Smooth muscle cell (in vitro differentiated cells): ENCODE results near the gene RUSC2. TPM values are rescaled to one million over a fixed set of nuclear protein-coding genes. Genes with fewer than 3 reads are reported as not detected.
A peak's percentile ranks its signal among the peaks of the same experiment; 100 is the strongest.

Source experiments
- DNase-seq: peaks from one replicate; lab custom pipeline; 2025; ENCODE audit not compliant: unreplicated experiment; lab: John Stamatoyannopoulos, UW
- H2AFZ ChIP-seq: fragments of 200-600 bp; sonication (generic); 2 replicates; pipeline ENCODE4 v1.6.0; 2016; ENCODE audit warnings: antibody characterized with exemption, low read depth, mild to moderate bottlenecking
- H3F3A ChIP-seq: fragments of 200-600 bp; sonication (generic); 2 replicates; pipeline ENCODE4 v1.6.0; 2017; ENCODE audit warnings: antibody characterized with exemption, low read depth
- H3K27ac ChIP-seq: fragments of 200-600 bp; sonication (generic); 2 replicates; pipeline ENCODE4 v1.5.1; 2016; ENCODE audit warnings: low read depth, mild to moderate bottlenecking
- H3K27me3 ChIP-seq: fragments of 200-600 bp; sonication (generic); 2 replicates; pipeline ENCODE4 v1.6.1; 2016; ENCODE audit warnings: low read depth, mild to moderate bottlenecking
- H3K36me3 ChIP-seq: fragments of 200-600 bp; sonication (generic); 2 replicates; pipeline ENCODE4 v1.5.1; 2016; ENCODE audit warnings: low read depth
- H3K4me1 ChIP-seq: fragments of 200-600 bp; sonication (generic); 2 replicates; pipeline ENCODE4 v1.5.1; 2016; ENCODE audit warnings: low read depth
- H3K4me2 ChIP-seq: fragments of 200-600 bp; sonication (generic); 2 replicates; pipeline ENCODE4 v1.6.0; 2016; ENCODE audit warnings: mild to moderate bottlenecking
- H3K4me3 ChIP-seq: fragments of 200-600 bp; sonication (generic); 2 replicates; pipeline ENCODE4 v1.5.1; 2016; ENCODE audit warnings: mild to moderate bottlenecking
- H3K79me2 ChIP-seq: fragments of 200-600 bp; sonication (generic); 2 replicates; pipeline ENCODE4 v1.6.0; 2016; ENCODE audit warnings: low read depth, mild to moderate bottlenecking
- H3K9ac ChIP-seq: fragments of 200-600 bp; sonication (generic); 2 replicates; pipeline ENCODE4 v1.6.0; 2016; ENCODE audit warnings: low read depth
- H3K9me3 ChIP-seq: fragments of 200-600 bp; sonication (generic); replicated peaks from 2 replicates; pipeline ENCODE4 v1.5.1; 2016; ENCODE audit warnings: low read depth
- H4K20me1 ChIP-seq: fragments of 200-600 bp; sonication (generic); 2 replicates; pipeline ENCODE4 v1.6.0; 2016; ENCODE audit warnings: low read depth
- CTCF ChIP-seq: fragments of 200-600 bp; sonication (generic); IDR thresholded peaks from 2 replicates; pipeline ENCODE4 v1.5.1; 2017; ENCODE audit warnings: borderline replicate concordance, mild to moderate bottlenecking, antibody characterized with exemption; ENCODE audit not compliant: insufficient read depth, poor library complexity, severe bottlenecking
- WGBS: methylation state at CpG from one replicate; pipeline ENCODE4 v1.1.7; 2016; ENCODE audit warnings: low lambda C conversion rate; 5-methylcytosine and 5-hydroxymethylcytosine counted together
- polyA plus RNA-seq: library from polyadenylated mRNA; unstranded; fragments of >200 nt; fragmentation: Nextera tagmentation; extraction: Ambion mirVana; gene quantifications from 2 replicates; pipeline ENCODE4 v1.2.1, GENCODE V29; 2016
- total RNA-seq: library from RNA; depleted of rRNA; stranded (reverse); fragments of >200 nt; gene quantifications from 2 replicates; pipeline ENCODE4 v1.2.3, GENCODE V29; 2014

Gene RUSC2
- total and polyA plus RNA-seq, 2 experiments from 2014 or later, result 16.5 to 29.5 TPM

- no peak overlapping the region for H3K4me3 ChIP-seq
- 52% methylated on average over 1 of the region's 1 CpG for WGBS
- no peak overlapping the region for H3K9ac ChIP-seq
- H3K4me1 ChIP-seq, result peaks cover 10% of the 10 kb centered on the region
- no peaks in the 10 kb centered on the region for H3K27me3 ChIP-seq
- no peak overlapping the region for H2AFZ ChIP-seq
- H3F3A ChIP-seq, result peaks cover 29% of the 10 kb centered on the region
- no peaks in the 10 kb centered on the region for H3K36me3 ChIP-seq
- TF ChIP-seq CTCF, result no peak
- peaks cover 71% of the 10 kb centered on the region for H3K79me2 ChIP-seq
- H3K4me2 ChIP-seq, result peak overlapping the region; percentile 54
- no peaks in the 10 kb centered on the region for H3K9me3 ChIP-seq
- peak overlapping the region; percentile 81 for H3K27ac ChIP-seq
- peaks cover 4% of the 10 kb centered on the region for H4K20me1 ChIP-seq
- DNase-seq, result no peak
Measured at GRCh38 chr9:35511453-35511852, 21.5 kb downstream of the RUSC2 start.

- Histone ChIP-seq H3K36me3 (no peaks in the 10 kb centered on the region), H3K27ac (peak overlapping the region; percentile 99), H4K20me1 (no peaks in the 10 kb centered on the region), H3K4me2 (peak overlapping the region; percentile 68), H3K4me3 (no peak overlapping the region), H2AFZ (no peak overlapping the region), H3K27me3 (no peaks in the 10 kb centered on the region), H3F3A (peaks cover 40% of the 10 kb centered on the region), H3K79me2 (peaks cover 43% of the 10 kb centered on the region), H3K9me3 (no peaks in the 10 kb centered on the region), H3K9ac (peak overlapping the region; percentile 59), H3K4me1 (peaks cover 47% of the 10 kb centered on the region)
- DNase-seq, result no peak
- no peak for TF ChIP-seq CTCF
- 75% methylated on average over 7 of the region's 7 CpGs for WGBS
Measured at GRCh38 chr9:35515766-35516165, 25.9 kb downstream of the RUSC2 start.

GRCh38 chr9:35516479-35516878 is 26.6 kb downstream of the RUSC2 start:
- Histone ChIP-seq H3K27me3 (no peaks in the 10 kb centered on the region), H3F3A (peaks cover 40% of the 10 kb centered on the region), H3K4me3 (no peak overlapping the region), H3K4me2 (peak overlapping the region; percentile 68), H3K79me2 (peaks cover 43% of the 10 kb centered on the region), H3K4me1 (peaks cover 53% of the 10 kb centered on the region), H3K36me3 (no peaks in the 10 kb centered on the region), H3K27ac (peak overlapping the region; percentile 99), H3K9me3 (no peaks in the 10 kb centered on the region), H4K20me1 (no peaks in the 10 kb centered on the region), H2AFZ (no peak overlapping the region), H3K9ac (peak overlapping the region; percentile 67)
- 0% methylated on average over 1 of the region's 1 CpG for WGBS
- no peak for DNase-seq
- TF ChIP-seq CTCF, result no peak

- DNase-seq, result no peak
- no peaks in the 10 kb centered on the region for H3K27me3 ChIP-seq
- peaks cover 40% of the 10 kb centered on the region for H3F3A ChIP-seq
- TF ChIP-seq CTCF, result no peak
- no peaks in the 10 kb centered on the region for H3K36me3 ChIP-seq
- H3K79me2 ChIP-seq, result peaks cover 40% of the 10 kb centered on the region
- no peak overlapping the region for H3K4me3 ChIP-seq
- H4K20me1 ChIP-seq, result no peaks in the 10 kb centered on the region
- H3K27ac ChIP-seq, result peak overlapping the region; percentile 99
- H3K4me1 ChIP-seq, result peaks cover 55% of the 10 kb centered on the region
- no peak overlapping the region for H2AFZ ChIP-seq
- H3K9ac ChIP-seq, result peak overlapping the region; percentile 67
- WGBS, result 59% methylated on average over 3 of the region's 3 CpGs
- H3K4me2 ChIP-seq, result peak overlapping the region; percentile 30
- H3K9me3 ChIP-seq, result no peaks in the 10 kb centered on the region
Measured at GRCh38 chr9:35517131-35517530, 27.2 kb downstream of the RUSC2 start.
